HPDE6-E6E7 (cell line): Measurements from ENCODE around the gene NPAS3.
A peak's percentile ranks its signal among the peaks of the same experiment; 100 is the strongest.

Experiments
- DNase-seq: peaks from one replicate; pipeline ENCODE4 v3.0.0; 2011; ENCODE audit warnings: missing footprints; ENCODE audit errors: extremely low spot score

Gene NPAS3

DNA sequence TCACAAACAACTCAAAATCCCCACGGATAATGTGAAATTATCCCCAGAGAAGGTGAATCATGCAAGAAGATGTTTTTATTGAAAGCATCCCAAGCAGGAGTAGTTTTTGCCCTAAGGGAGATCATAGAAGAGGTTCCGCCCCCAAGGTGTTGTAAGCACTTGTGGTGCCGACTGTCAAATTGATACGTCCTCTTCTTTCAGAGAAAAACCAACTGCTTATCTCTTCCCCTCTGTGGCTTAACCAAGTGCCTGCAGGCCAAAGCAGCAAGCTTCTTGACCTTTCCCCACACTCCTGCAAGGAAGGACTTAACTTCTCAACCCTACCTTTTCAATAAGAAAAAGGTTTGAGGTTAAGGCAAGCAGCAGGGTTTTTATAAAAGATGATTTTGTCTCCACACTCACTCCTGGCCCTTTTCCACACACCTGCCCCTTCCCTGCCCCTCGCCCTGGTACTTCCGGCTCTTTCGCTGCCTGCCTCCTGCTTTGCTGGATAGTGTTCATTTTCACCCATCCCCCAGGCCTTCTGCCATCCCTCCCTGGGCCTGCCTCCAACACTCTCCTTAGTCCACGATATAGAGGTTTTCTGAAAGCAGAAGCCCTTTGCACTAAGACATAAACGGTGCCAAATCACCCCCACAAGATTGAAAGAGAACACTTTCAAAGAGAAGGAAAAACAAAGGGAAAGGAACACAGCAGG lies 897.7 kb downstream of the NPAS3 start:
- DNase-seq = no peak

DNA sequence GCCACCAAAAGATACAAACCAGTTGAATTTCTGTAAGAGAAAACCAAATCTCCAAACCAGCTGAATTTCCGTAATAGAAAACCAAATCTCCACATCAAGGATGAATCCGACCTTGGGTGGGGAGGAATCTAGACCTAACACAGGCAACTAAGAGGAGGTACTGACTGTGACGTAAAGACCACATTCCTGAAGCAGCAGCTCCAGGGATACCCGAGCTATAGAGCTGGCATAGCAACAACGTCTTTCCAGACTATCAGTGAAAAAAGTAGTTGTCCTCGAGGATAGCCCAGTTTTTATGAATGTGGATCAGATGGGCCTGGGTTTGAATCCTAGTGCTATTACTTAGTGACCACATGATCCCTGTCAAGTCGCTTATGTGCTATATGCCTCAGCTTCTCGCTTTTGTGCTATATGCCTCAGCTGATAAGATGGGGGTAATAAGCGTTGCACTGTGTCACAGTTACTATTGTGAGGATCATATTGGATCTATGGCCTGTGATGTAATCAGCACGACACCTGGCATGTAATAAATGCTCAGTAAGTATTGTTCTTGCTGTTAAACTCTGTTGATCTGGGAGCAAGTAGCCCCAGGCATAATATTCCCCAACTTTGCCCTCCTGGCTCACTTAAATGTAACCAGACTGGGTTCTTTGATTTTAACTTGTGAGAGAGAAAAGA lies 898.4 kb downstream of the NPAS3 start:
- no peak for DNase-seq

DNA sequence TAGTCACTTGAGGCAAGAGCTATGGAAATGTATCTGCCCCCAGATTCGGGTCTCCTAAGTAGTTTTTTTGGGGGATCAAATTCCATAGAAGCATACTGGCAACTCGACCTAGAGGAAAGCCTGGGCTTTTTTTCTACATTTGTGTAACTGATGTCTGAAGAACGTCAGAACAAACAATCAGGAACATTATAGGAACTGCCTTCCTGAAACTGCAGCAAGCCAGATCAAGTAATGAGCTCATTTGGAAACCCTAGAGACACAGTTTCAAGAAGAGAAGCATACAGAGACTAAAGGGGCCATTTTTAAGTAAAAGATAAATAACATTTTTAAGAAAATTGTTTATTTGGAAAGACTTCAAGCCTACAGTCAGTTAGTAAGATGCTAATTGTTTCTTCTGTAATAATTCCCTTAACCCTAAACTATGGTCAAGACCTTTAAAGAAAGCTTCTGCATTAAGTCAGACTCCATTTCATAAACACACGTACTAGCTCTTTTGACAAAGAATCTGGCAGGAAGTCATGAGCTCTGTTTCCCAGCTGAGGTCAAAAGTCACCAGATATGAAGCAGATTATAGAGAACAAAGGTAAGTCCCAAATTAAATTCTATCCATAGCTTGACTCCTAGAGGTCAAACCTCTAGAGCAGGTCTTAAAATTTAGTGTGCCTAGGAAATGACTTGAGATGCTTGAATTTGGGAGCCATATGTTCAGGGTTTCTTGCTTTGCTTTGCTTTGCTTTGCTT lies 899.4 kb downstream of the NPAS3 start:
- no peak for DNase-seq

DNA sequence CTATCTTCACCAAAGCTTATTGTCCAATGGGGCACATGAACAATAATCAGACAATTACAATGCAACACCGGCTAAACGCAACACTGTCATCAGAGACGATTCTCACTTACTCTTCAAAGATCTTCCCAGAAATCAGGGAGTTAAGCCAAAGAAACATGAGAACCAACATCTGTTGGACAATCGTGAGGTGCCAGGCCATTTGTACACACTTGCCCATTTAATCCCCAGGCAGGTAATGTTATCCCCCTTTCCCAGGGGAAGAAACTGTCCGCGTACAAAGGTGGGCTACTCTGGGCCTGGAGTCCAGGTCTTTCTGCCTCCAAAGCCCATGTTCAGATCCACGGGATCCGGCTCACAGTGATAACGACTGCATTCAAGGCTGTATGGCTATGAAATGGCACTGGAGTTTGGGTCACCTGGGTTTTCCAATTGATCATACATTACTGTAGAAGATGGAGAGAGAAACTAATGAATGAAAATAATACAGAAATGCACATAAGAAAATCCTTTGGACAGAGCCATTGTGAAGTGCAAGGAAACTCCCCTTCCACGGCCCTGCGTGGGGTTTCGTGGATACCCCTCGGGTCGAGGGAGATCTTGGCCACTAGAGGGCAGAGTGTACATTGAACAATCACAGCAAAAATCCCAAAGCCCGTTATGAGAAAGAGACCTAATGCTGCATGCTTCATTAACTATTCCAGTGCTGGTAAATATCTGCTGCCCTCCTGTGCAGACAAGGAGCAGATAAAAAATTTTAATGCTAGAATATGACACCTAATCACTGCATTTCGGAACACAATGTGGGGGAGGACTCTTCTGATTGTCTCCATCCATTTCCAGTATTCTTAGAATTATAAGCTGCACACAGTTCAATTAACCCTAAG lies 900.8 kb downstream of the NPAS3 start:
- peak; percentile 31 for DNase-seq

DNA sequence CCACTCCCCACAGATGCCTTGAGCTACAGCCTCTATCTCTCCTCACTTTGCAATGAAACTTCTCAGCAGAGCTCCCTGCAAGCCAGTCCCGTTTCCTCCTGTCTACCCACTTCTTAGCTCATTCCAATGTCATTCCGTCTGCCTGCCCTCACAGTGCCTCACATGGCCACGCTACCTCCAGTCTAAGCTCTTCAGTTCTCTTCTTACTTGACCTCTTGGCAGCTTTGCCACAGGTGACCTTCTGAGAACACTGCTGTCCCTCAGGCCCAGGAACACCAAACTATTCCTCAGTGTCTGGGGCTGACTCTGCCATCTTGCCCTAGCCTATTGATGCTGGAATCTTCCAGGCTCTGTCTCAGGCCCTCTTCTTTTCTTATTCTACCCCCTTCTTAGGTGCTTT lies 902.1 kb downstream of the NPAS3 start:
- DNase-seq = no peak

DNA sequence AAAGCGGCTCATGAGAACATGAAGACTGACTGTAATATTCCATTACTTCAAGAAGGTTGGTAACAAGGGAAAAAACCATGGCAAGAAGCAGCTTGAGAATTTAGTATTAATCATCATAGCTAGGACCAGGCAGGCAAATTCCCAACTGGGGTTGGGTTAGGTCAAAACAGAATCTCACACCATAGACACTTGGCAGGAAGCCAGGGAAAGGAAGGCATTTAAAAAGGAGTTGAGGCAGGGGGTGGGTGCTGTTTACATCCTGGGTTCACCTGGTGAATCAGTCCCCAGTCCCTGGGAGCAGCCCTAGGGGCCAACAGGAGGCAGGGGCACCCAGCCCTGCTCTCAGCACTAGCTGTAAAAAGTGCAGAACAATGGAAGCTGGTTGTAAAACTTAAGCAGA lies 903.6 kb downstream of the NPAS3 start:
- DNase-seq = peak; percentile 29

DNA sequence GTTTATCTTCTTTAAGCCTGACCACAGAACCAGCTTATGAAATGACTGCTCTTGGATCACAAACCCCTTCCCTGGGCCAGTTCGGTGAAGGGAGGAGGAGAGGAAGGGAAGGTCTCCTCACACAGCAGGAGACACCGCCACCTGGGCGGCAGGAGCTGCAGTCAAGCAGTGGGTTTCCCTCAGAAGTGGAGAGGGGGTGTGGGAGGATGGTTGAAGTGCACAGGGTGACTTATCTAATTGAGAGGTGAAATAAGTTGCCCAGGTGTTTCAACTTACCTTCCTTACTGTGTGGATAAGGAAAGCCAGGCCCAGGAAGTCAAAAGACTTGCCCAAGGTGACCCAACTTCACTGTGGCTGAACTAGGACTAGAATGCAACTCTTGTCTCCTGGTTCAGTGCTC lies 905.4 kb downstream of the NPAS3 start:
- DNase-seq = no peak

DNA sequence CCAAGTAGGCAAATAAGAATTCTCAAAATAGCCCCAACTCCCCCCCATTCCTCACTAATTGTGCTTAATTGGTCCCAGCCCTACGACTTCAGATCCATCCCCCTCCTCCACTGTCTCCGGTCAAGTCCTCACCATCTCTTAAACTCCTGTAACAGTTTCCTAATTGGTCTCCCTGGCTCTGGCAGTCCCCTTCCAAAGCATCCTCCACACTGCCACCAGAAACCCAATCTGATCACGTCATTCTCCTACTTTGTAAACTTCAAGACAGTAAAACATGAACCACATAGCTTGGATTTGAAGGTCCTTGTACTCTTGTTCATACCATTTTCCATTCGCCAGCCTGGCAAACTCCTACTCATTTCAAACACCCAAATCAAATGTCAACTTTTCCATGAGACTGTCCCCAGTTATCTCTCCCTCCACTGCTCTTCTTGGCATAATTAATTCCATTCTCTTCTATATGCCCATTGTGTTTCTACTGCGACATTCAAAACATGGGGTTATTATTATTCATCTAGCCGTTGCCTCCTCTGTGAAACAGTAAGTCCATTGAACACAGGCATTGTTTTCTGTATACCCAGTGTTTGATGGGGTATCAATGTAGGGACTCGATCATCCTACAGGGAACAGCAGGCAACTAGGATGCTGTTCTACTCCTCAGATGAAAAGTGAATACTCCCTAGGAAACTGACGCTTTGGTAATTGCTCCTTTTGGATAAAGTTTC lies 907.6 kb downstream of the NPAS3 start:
- no peak for DNase-seq

DNA sequence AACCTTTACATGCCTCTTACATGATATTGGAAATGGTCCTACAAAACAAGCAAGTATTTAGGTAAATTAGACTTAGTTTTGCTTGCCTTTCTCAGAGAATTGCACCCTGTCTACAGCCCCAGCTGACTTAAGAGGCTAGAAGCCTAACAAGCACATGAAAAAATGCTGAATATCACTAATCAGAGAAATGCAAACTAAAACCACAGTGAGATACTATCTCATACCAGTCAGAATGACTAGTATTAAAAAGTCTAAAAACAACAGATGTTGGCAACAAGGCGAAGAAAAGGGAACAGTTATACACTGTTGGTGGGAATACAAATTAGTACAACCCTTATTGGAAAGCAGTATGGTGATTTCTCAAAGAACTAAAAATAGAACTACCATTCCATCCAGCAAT lies 908.4 kb downstream of the NPAS3 start:
- DNase-seq = no peak

DNA sequence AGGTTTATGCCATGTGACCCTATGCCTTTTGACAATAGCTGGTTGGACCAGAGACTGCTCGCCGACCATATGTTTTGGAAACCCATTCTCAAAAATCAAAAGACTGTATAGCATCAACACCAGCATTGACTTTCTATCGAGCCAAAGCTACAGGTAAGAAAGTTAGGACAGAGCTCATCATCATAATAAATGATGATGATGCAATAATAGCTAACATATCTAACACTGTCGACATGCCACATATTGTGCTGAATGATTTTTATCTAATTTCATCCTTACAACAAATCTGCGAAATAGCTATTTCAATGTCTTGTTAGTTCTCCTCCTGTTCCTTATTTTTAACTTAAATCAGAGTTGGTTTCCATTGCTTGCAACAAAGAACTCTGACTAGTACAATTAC lies 909.3 kb downstream of the NPAS3 start:
- DNase-seq = no peak

DNA sequence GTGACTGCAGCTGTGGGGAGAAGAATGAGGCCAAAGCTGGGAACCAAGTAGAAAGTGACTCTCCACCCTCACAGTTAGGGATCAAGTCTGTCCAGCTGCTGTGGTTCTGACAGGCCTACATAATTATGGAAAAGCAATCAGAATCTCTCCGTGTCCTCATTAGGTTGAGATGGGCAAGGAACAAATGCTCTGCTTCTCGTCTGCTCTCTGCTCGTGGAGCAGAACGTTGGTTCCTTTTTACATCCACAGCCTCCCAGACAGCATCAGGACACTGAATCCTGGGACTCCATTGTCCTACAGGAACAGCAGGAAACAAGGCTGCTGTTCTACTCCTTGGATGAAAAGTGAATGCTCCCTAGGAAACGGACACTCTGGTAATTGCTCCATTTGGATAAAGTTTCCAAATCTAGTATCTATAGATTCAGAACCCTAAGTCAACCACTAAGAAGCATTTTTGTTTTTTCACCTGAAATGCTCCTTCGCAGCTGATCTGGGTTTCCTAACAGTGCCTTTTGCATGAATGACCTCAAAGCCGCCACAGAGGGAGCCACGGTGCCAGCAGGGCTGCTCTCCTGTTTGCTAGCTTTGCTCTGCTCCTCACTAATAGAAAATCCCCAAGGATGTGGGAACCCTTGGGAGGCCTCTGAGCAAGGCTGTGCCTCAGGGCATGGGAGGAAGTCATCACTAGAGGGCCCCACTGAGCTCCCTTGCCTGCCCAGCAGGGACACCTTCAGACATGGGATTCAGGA lies 910.2 kb downstream of the NPAS3 start:
- DNase-seq = peak; percentile 37

DNA sequence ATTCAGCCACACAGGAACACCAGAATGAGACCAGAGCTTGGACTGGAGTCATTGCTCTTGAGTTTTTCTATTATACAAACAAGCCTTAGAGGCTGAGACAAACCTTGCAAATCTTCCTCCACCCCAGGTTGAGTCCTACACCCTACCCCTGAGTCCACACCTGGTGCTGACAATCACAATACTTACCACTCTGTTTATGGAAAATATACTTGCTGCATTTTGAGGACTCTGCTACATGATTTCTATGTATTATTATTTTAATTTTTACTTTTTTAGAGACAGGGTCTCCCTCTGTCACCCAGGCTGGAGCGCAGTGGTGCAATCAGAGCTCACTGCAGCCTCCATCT lies 910.7 kb downstream of the NPAS3 start:
- DNase-seq = no peak

DNA sequence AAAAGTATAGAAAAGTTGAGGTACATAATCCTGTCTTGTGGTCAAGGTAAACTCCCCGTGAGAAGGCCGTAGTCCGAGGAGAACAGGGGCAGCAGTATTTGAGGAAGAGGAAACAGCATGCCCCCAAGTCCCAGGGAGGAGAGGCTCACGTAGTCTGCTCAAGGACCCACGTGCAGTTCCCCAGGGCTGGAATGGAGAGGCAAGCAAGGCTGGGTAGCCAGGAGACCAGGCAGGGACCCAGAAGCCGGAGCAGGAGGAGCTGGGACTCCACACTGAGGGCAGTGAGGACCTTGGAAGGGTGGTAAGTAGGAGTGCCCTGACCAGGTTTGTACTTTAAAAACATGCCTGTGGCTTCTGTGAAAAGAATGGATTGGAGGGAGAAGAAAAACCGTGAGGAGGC lies 912.1 kb downstream of the NPAS3 start:
- no peak for DNase-seq

DNA sequence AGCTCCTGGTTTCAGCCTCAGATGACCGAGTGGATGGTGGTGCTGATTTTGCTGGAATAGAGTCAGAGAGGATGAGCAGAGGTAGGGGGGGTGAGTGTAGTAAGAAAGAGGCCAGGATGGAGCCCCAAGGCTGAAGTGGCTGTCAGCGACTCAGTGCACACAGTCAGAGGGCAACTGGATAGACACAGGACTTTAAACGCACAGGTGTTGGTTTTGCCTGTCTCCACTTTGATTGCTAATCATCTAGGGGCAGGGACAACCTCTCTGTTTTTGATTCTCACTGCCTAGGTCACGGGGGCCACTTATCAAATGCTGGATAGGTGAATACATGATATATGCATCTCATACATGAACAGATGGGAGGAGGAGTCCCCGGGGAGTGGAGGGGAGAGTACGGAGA lies 912.7 kb downstream of the NPAS3 start:
- DNase-seq = no peak

DNA sequence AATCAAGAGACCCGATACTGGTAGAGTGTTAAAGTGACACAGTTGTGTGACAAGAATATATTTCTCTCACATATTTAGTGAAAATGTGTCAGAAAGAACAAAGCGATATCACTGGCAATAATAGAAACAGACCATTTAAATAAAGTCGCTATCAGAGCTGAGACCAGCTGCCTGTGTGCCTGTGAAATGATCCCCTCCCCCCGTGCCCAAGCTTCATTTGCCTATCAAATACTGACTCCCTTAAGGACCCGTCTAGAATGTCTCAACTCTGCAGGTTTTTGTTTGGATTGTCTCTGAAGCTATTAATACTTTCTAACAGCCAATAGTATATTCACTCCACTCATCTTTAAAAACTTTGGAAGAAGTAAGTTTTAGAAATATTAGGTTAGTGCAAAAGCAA lies 913.3 kb downstream of the NPAS3 start:
- DNase-seq = no peak
